GM12878 (cell line): ENCODE measurements around the gene SEMA4D. TPM values are rescaled to one million over a fixed set of nuclear protein-coding genes. Genes with fewer than 3 reads are reported as not detected.

Experiments used
- ATAC-seq: fragments of 200-7000 bp; cut with Tn5 transposase; 3 replicates; pipeline ENCODE4 v1.9.1; 2020; ENCODE audit warnings: mild to moderate bottlenecking, moderate library complexity
- BruUV-seq: library from RNA; stranded (reverse); fragments of 400-500 nt; replicated peaks from 2 replicates; lab custom pipeline; 2021; lab: Mats Ljungman, UMichigan
- CTCF ChIA-PET: fragments of 300-600 bp; sonication (Branson Sonifier 250); formaldehyde crosslinking; extraction: SDS; loops from one replicate; lab custom pipeline; 2021; ENCODE audit warnings: inconsistent platforms; lab: Yijun Ruan, JAX
- POLR2A ChIA-PET: fragments of 350-600 bp; formaldehyde crosslinking; extraction: SDS; loops from one replicate; lab custom pipeline; 2021; ENCODE audit warnings: inconsistent platforms; lab: Charles Lee
- RAD21 ChIA-PET: fragments of 300-600 bp; sonication (Branson Sonifier 250); formaldehyde crosslinking; loops from one replicate; lab custom pipeline; 2023; ENCODE audit warnings: antibody characterized with exemption; ENCODE audit not compliant: unreplicated experiment; lab: Charles Lee
- SMC1A ChIA-PET: fragments of 300-600 bp; sonication (Branson Sonifier 250); formaldehyde crosslinking; loops from one replicate; lab custom pipeline; 2023; ENCODE audit not compliant: unreplicated experiment, uncharacterized antibody; lab: Charles Lee
- DNase-seq: peaks from one replicate; pipeline ENCODE4 v3.0.0-alpha.2; 2011; ENCODE audit warnings: low read depth, low spot score
- FAIRE-seq: peaks from 3 replicates; lab custom pipeline; 2011; peaks lifted over from hg19 to GRCh38; lab: Jason Lieb, UNC
- H2AFZ ChIP-seq: 2 replicates; pipeline ENCODE4 v1.6.0; 2011; ENCODE audit warnings: low read depth, low read length, control low read depth; ENCODE audit not compliant: control insufficient read depth
- H3K27ac ChIP-seq: 2 replicates; pipeline ENCODE4 v1.5.1; 2011; ENCODE audit warnings: control low read depth; ENCODE audit not compliant: control insufficient read depth, insufficient read depth
- H3K27me3 ChIP-seq, 2 experiments: replicated peaks in 1 of 2; 2 replicates each; pipeline versions ENCODE4 v1.6.0 to v1.6.1; 2011; ENCODE audit warnings: low read length in 1 of 2; ENCODE audit not compliant: control insufficient read depth in 2 of 2, insufficient read depth in 2 of 2
- H3K36me3 ChIP-seq, 2 experiments: 2 replicates each; pipeline ENCODE4 v1.5.1; 2011; ENCODE audit warnings: low read length in 1 of 2; ENCODE audit not compliant: control insufficient read depth in 2 of 2, insufficient read depth in 2 of 2
- H3K4me1 ChIP-seq: 2 replicates; pipeline ENCODE4 v1.6.1; 2011; ENCODE audit warnings: mild to moderate bottlenecking, low read length, moderate library complexity, mixed read lengths; ENCODE audit not compliant: control insufficient read depth, insufficient read depth
- H3K4me2 ChIP-seq: 2 replicates; pipeline ENCODE4 v1.6.0; 2011; ENCODE audit warnings: control low read depth; ENCODE audit not compliant: control insufficient read depth, insufficient read depth
- H3K4me3 ChIP-seq: fragments of 200-600 bp; sonication (generic); 2 replicates; pipeline ENCODE4 v1.5.1; 2016
- H3K79me2 ChIP-seq: 2 replicates; pipeline ENCODE4 v1.6.0; 2011; ENCODE audit warnings: low read length; ENCODE audit not compliant: control insufficient read depth, insufficient read depth
- H3K9ac ChIP-seq: 2 replicates; pipeline ENCODE4 v1.8.0; 2011; ENCODE audit warnings: low read length, control low read depth, mixed read lengths; ENCODE audit not compliant: control insufficient read depth, insufficient read depth
- H3K9me3 ChIP-seq: replicated peaks from 3 replicates; pipeline ENCODE4 v1.5.1; 2011; ENCODE audit warnings: mild to moderate bottlenecking, low read length; ENCODE audit not compliant: control insufficient read depth, insufficient read depth
- H4K20me1 ChIP-seq: 2 replicates; pipeline ENCODE4 v1.6.0; 2011; ENCODE audit not compliant: control insufficient read depth, insufficient read depth
- BCL3 ChIP-seq: IDR thresholded peaks from 2 replicates; pipeline ENCODE4 v1.6.1; 2011; ENCODE audit warnings: borderline replicate concordance, low read depth, mild to moderate bottlenecking, moderate library complexity, low read length; ENCODE audit not compliant: insufficient read depth, poor library complexity, severe bottlenecking
- BHLHE40 ChIP-seq, 2 experiments: fragments of 450-650 bp in 1 of 2; IDR thresholded peaks; 2 replicates each; pipeline ENCODE4 v1.6.1; 2011 to 2017; ENCODE audit warnings: low read depth in 2 of 2, borderline replicate concordance in 1 of 2, improper control_type of control experiment in 1 of 2, low read length in 1 of 2, mild to moderate bottlenecking in 1 of 2
- BMI1 ChIP-seq: fragments of 450-650 bp; IDR thresholded peaks from 2 replicates; pipeline ENCODE4 v1.6.1; 2016; ENCODE audit warnings: mild to moderate bottlenecking, moderate library complexity, borderline replicate concordance
- CBX5 ChIP-seq: sonication (generic); IDR thresholded peaks from 2 replicates; pipeline ENCODE4 v1.6.1; 2016; ENCODE audit warnings: low read depth, moderate library complexity, mild to moderate bottlenecking, inconsistent platforms
- EED ChIP-seq: sonication (generic); IDR thresholded peaks from 2 replicates; pipeline ENCODE4 v1.6.1; 2016; ENCODE audit warnings: antibody characterized with exemption, low read depth
- EGR1 ChIP-seq, 2 experiments: IDR thresholded peaks; 1 replicate in 1 of 2; 2 replicates in 1 of 2; pipeline ENCODE4 v1.6.1; 2011 to 2012; ENCODE audit warnings: low read depth in 2 of 2, low read length in 2 of 2, borderline replicate concordance in 1 of 2, mild to moderate bottlenecking in 1 of 2, moderate library complexity in 1 of 2
- HCFC1 ChIP-seq: fragments of 150-350 bp; IDR thresholded peaks from 2 replicates; pipeline ENCODE4 v1.6.1; 2014; ENCODE audit warnings: low read length
- KAT2A ChIP-seq: conservative IDR thresholded peaks from 2 replicates; pipeline ENCODE4 v1.6.1; 2011; ENCODE audit warnings: low read depth, low read length; ENCODE audit not compliant: control insufficient read depth
- NFIC ChIP-seq: IDR thresholded peaks from 2 replicates; pipeline ENCODE4 v1.6.1; 2012; ENCODE audit warnings: low read depth, mild to moderate bottlenecking, inconsistent platforms, low read length, moderate library complexity
- RB1 ChIP-seq: fragments of 450-650 bp; formaldehyde crosslinking; IDR thresholded peaks from 2 replicates; pipeline ENCODE4 v1.6.1; 2017; ENCODE audit warnings: mild to moderate bottlenecking, borderline replicate concordance
- RELB ChIP-seq: fragments of 450-650 bp; IDR thresholded peaks from 2 replicates; pipeline ENCODE4 v1.6.1; 2017; ENCODE audit warnings: low read depth, mild to moderate bottlenecking, moderate library complexity
- SP1 ChIP-seq: IDR thresholded peaks from one replicate; pipeline ENCODE4 v1.6.1; 2011; ENCODE audit warnings: low read depth, low read length
- SPI1 ChIP-seq: IDR thresholded peaks from 2 replicates; pipeline ENCODE4 v1.6.1; 2011; ENCODE audit warnings: low read depth, mild to moderate bottlenecking, low read length, moderate library complexity, borderline replicate concordance; ENCODE audit not compliant: insufficient read depth
- TBL1XR1 ChIP-seq: IDR thresholded peaks from 2 replicates; pipeline ENCODE4 v1.6.1; 2012; ENCODE audit warnings: low read depth, low read length, improper control_type of control experiment
- TCF7 ChIP-seq: IDR thresholded peaks from 2 replicates; pipeline ENCODE4 v1.6.1; 2014; ENCODE audit warnings: antibody characterized with exemption, borderline replicate concordance
- ZBTB40 ChIP-seq: fragments of 450-650 bp; IDR thresholded peaks from 2 replicates; pipeline ENCODE4 v1.6.1; 2016; ENCODE audit warnings: mild to moderate bottlenecking, moderate library complexity, borderline replicate concordance
- ZNF384 ChIP-seq: IDR thresholded peaks from 2 replicates; pipeline ENCODE4 v1.6.1; 2012; ENCODE audit warnings: low read depth, mild to moderate bottlenecking, low read length, improper control_type of control experiment, borderline replicate concordance
- WGBS: methylation state at CpG from one replicate; pipeline ENCODE4 v1.1.6; 2016; ENCODE audit warnings: low lambda C conversion rate; ENCODE audit not compliant: insufficient replicate concordance, insufficient coverage; ENCODE audit errors: missing lambda C conversion rate; 5-methylcytosine and 5-hydroxymethylcytosine counted together
- in situ Hi-C: fragments of 300-500 bp; cut with MboI; formaldehyde crosslinking; loops from 9 replicates; pipeline ENCODE4 v1.14.3; 2018; ENCODE audit warnings: mixed read lengths
- intact Hi-C: fragments of 100-400 bp; cut with micrococcal nuclease; formaldehyde crosslinking; loops from one replicate; pipeline ENCODE4 v1.14.2; 2022; ENCODE audit not compliant: unreplicated experiment
- polyA plus RNA-seq, 11 experiments: library from polyadenylated mRNA; depleted of rRNA in 4 of 11; unstranded in 6 of 11; stranded (reverse) in 5 of 11; fragments of >200 nt; fragmentation: Nextera tagmentation in 4 of 11; fragmentation: Illumina TruSeq in 1 of 11; extraction: Ambion mirVana in 4 of 11; extraction: Trizol in 1 of 11; gene quantifications; 1 replicate in 1 of 11; 2 replicates in 10 of 11; pipeline versions ENCODE4 v1.2.1 to v1.2.3, GENCODE V29; 2011 to 2016; ENCODE audit warnings: inconsistent platforms in 2 of 11, missing spikeins in 2 of 11, low read depth in 1 of 11
- total RNA-seq, 4 experiments: library from RNA; depleted of rRNA in 3 of 4; stranded (reverse); fragments of >200 nt in 3 of 4; fragmentation: Illumina TruSeq in 1 of 4; extraction: Trizol in 1 of 4; gene quantifications; 2 replicates each; pipeline versions ENCODE4 v1.2.1 to v1.2.3, GENCODE V29; 2013 to 2021

Gene SEMA4D
- total and polyA plus RNA-seq, 10 of the 15 experiments (the other 5 are each of a cell fraction or from before 2014, with no cell fraction given): 15.1 to 136 (median 39.6) TPM

- H4K20me1 ChIP-seq: no peaks in the 10 kb centered on the region
- intact Hi-C loops: no loop called here
- in situ Hi-C loops: no loop called here
- no peak overlapping the region for H3K4me3 ChIP-seq
- no peak overlapping the region for H2AFZ ChIP-seq
- RAD21 ChIA-PET: interaction anchor here (1.3 to 2.6 kb wide), 5 partner anchors 9 to 99 kb away, joined by 3 to 16 read pairs (median 5); no protein-coding TSS in a partner anchor
- FAIRE-seq (no peak), ATAC-seq (no peak), DNase-seq (no peak)
- SMC1A ChIA-PET: interaction anchor here (1.0 to 4.6 kb wide), 5 partner anchors 10 to 99 kb away, joined by 3 to 17 read pairs (median 4); no protein-coding TSS in a partner anchor
- POLR2A ChIA-PET: interaction anchor here (1.8 kb wide), 1 partner anchor 18 kb away, joined by 4 read pairs; no protein-coding TSS in a partner anchor
- no TSS peak for BruUV-seq
- no peaks in the 10 kb centered on the region for H3K9me3 ChIP-seq
- H3K9ac ChIP-seq: no peak overlapping the region
- H3K27me3 ChIP-seq: no peaks in the 10 kb centered on the region
- WGBS: 87% methylated on average over 17 of the region's 17 CpGs
- no peak overlapping the region for H3K4me2 ChIP-seq
- CTCF ChIA-PET: interaction anchor here (1.6 to 1.8 kb wide), 2 partner anchors 21 to 100 kb away, joined by 9 read pairs; no protein-coding TSS in a partner anchor
- peaks cover 15% of the 10 kb centered on the region for H3K4me1 ChIP-seq
- H3K27ac ChIP-seq: no peak overlapping the region
- H3K36me3 ChIP-seq: peaks cover 22 to 26% of the 10 kb centered on the region in 2 experiments; a peak in 3 of 4 replicates
- peaks cover 15% of the 10 kb centered on the region for H3K79me2 ChIP-seq
- TF ChIP-seq BCL3: no peak
- TF ChIP-seq TBL1XR1: no peak
- no peak for TF ChIP-seq TCF7
- no peak for TF ChIP-seq BHLHE40 (IDR thresholded peaks at IDR 0.05; ENCODE audit: borderline replicate concordance in 1 of 2, low read depth in 2 of 2, low read length in 1 of 2)
- TF ChIP-seq SP1: no peak
- TF ChIP-seq EED: no peak
- no peak for TF ChIP-seq CBX5
- TF ChIP-seq NFIC: no peak
- no peak for TF ChIP-seq SPI1
- no peak for TF ChIP-seq KAT2A
- TF ChIP-seq RELB: no peak
- TF ChIP-seq ZNF384: no peak
- TF ChIP-seq HCFC1: no peak
- TF ChIP-seq BMI1: no peak
- TF ChIP-seq EGR1 (IDR thresholded peaks at IDR 0.05; ENCODE audit: borderline replicate concordance in 1 of 2, low read depth in 2 of 2, low read length in 2 of 2): no peak
- TF ChIP-seq ZBTB40: no peak
- no peak for TF ChIP-seq RB1
Observed at GRCh38 chr9:89449261-89449671, 48.6 kb downstream of the SEMA4D start.
